Measurements from ENCODE around the gene KCNQ1. TPM values are rescaled to one million over a fixed set of nuclear protein-coding genes. Genes with fewer than 3 reads are reported as not detected.

KCNQ1 gene
- total and polyA plus RNA-seq, 2 experiments from 2014 or later: 0.45 to 0.87 TPM

DNA sequence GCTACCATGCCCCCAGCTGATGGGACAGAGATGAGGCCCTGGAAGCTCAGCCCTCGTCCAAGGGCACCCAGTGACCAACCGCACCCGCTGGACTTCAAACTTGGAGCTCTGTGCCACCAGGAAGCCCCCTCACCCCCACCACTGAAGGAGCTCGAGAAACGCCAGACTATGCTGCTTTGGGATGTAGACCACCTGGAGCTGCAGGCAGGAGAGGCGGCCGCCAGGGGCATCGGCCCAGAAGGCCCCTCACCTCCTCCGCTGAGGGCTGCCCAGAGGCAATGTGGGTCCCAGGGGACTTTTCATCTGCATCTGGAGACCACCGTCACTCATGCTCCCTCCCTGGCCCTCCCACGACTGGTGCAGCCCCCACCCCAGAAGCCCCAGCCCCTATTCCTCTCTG, 412.5 kb downstream of the KCNQ1 start:
- Histone ChIP-seq H3K4me2 (no peak overlapping the region), H3K27me3 (ENCODE audit: insufficient read depth) (peaks cover 26% of the 10 kb centered on the region), H2AFZ (no peak overlapping the region), H3K27ac (ENCODE audit: low read depth) (no peak overlapping the region), H3K79me2 (replicated peaks; ENCODE audit: insufficient read depth) (no peaks in the 10 kb centered on the region), H3K4me3 (no peak overlapping the region), H3K36me3 (ENCODE audit: insufficient read depth) (no peaks in the 10 kb centered on the region), H3F3A (replicated peaks; ENCODE audit: low read depth) (no peaks in the 10 kb centered on the region), H3K9me2 (ENCODE audit: insufficient read depth) (no peaks in the 10 kb centered on the region), H4K20me1 (replicated peaks; ENCODE audit: insufficient read depth) (no peaks in the 10 kb centered on the region), H3K4me1 (ENCODE audit: insufficient read depth) (peaks cover 13% of the 10 kb centered on the region; the same call in 1 of the 2 replicates)
- no peak overlapping the region for H3K4me3 Mint-ChIP-seq
- H3K27me3 Mint-ChIP-seq (ENCODE audit: insufficient read depth, low read depth, poor library complexity): peaks cover 41% of the 10 kb centered on the region
- no peak for DNase-seq (ENCODE audit: low spot score)
- ATAC-seq: peak; percentile 24
- H3K27ac Mint-ChIP-seq: no peak overlapping the region
- H3K9me3 Mint-ChIP-seq: no peaks in the 10 kb centered on the region; the same call in 2 of the 3 replicates
- no peaks in the 10 kb centered on the region for H3K36me3 Mint-ChIP-seq (ENCODE audit: low read depth)
- TF ChIP-seq, protein P1, sequence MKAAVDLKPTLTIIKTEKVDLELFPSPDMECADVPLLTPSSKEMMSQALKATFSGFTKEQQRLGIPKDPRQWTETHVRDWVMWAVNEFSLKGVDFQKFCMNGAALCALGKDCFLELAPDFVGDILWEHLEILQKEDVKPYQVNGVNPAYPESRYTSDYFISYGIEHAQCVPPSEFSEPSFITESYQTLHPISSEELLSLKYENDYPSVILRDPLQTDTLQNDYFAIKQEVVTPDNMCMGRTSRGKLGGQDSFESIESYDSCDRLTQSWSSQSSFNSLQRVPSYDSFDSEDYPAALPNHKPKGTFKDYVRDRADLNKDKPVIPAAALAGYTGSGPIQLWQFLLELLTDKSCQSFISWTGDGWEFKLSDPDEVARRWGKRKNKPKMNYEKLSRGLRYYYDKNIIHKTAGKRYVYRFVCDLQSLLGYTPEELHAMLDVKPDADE (IDR thresholded peaks at IDR 0.05): no peak
- TF ChIP-seq JUNB (IDR thresholded peaks at IDR 0.05; ENCODE audit: unreplicated experiment) (no peak), EZH2 (IDR thresholded peaks at IDR 0.05; ENCODE audit: low read depth, unreplicated experiment) (no peak)
- TF ChIP-seq, protein P2, sequence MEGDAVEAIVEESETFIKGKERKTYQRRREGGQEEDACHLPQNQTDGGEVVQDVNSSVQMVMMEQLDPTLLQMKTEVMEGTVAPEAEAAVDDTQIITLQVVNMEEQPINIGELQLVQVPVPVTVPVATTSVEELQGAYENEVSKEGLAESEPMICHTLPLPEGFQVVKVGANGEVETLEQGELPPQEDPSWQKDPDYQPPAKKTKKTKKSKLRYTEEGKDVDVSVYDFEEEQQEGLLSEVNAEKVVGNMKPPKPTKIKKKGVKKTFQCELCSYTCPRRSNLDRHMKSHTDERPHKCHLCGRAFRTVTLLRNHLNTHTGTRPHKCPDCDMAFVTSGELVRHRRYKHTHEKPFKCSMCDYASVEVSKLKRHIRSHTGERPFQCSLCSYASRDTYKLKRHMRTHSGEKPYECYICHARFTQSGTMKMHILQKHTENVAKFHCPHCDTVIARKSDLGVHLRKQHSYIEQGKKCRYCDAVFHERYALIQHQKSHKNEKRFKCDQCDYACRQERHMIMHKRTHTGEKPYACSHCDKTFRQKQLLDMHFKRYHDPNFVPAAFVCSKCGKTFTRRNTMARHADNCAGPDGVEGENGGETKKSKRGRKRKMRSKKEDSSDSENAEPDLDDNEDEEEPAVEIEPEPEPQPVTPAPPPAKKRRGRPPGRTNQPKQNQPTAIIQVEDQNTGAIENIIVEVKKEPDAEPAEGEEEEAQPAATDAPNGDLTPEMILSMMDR (conservative IDR thresholded peaks at IDR 0.05; ENCODE audit: low read depth in 2 of 2): peak in 1 of 2 experiments; percentile 12; a peak in 1 of 4 replicates
- peaks cover 10% of the 10 kb centered on the region for H3K4me1 Mint-ChIP-seq

DNA sequence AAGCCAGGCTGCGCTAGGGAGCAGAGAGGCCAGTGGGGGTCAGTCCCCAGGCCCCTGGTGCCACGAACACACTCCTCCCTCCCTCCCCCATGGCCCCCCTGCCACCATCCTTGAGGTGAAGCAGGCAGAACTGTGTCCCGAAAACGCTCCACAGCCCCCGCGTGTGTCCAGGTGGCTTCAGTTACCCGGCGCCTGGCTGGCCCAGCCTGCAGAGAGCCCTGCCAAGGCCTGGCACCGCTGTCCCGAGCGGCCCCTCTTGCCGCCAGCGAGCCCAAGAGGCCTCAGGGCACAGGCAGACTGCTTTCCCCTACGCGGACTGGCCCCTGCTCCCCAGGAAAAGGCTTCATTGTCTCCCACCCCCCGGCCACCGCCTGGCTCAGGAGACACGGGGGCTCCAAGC, 413.1 kb downstream of the KCNQ1 start:
- H3K36me3 Mint-ChIP-seq (ENCODE audit: low read depth): no peaks in the 10 kb centered on the region
- no peak overlapping the region for H3K27ac Mint-ChIP-seq
- Histone ChIP-seq H2AFZ (no peak overlapping the region), H3K27ac (ENCODE audit: low read depth) (no peak overlapping the region), H4K20me1 (replicated peaks; ENCODE audit: insufficient read depth) (no peaks in the 10 kb centered on the region), H3K4me3 (no peak overlapping the region), H3K79me2 (replicated peaks; ENCODE audit: insufficient read depth) (no peaks in the 10 kb centered on the region), H3K4me2 (no peak overlapping the region), H3F3A (replicated peaks; ENCODE audit: low read depth) (no peaks in the 10 kb centered on the region), H3K9me2 (ENCODE audit: insufficient read depth) (no peaks in the 10 kb centered on the region), H3K4me1 (ENCODE audit: insufficient read depth) (peaks cover 13% of the 10 kb centered on the region; the same call in 1 of the 2 replicates), H3K36me3 (ENCODE audit: insufficient read depth) (no peaks in the 10 kb centered on the region), H3K27me3 (ENCODE audit: insufficient read depth) (peaks cover 26% of the 10 kb centered on the region)
- H3K27me3 Mint-ChIP-seq (ENCODE audit: insufficient read depth, low read depth, poor library complexity): peaks cover 39% of the 10 kb centered on the region
- H3K4me3 Mint-ChIP-seq: no peak overlapping the region
- ATAC-seq: peak; percentile 7; the same call in 1 of the 3 replicates
- DNase-seq (ENCODE audit: low spot score): no peak
- peaks cover 10% of the 10 kb centered on the region for H3K4me1 Mint-ChIP-seq
- no peaks in the 10 kb centered on the region; the same call in 2 of the 3 replicates for H3K9me3 Mint-ChIP-seq
- TF ChIP-seq CREB1 (CRISPR knock-in tag; IDR thresholded peaks at IDR 0.05; ENCODE audit: low read depth): no peak
- no peak for TF ChIP-seq ZNF331 (CRISPR knock-in tag; IDR thresholded peaks at IDR 0.05; ENCODE audit: low read depth)
- TF ChIP-seq, protein P3, sequence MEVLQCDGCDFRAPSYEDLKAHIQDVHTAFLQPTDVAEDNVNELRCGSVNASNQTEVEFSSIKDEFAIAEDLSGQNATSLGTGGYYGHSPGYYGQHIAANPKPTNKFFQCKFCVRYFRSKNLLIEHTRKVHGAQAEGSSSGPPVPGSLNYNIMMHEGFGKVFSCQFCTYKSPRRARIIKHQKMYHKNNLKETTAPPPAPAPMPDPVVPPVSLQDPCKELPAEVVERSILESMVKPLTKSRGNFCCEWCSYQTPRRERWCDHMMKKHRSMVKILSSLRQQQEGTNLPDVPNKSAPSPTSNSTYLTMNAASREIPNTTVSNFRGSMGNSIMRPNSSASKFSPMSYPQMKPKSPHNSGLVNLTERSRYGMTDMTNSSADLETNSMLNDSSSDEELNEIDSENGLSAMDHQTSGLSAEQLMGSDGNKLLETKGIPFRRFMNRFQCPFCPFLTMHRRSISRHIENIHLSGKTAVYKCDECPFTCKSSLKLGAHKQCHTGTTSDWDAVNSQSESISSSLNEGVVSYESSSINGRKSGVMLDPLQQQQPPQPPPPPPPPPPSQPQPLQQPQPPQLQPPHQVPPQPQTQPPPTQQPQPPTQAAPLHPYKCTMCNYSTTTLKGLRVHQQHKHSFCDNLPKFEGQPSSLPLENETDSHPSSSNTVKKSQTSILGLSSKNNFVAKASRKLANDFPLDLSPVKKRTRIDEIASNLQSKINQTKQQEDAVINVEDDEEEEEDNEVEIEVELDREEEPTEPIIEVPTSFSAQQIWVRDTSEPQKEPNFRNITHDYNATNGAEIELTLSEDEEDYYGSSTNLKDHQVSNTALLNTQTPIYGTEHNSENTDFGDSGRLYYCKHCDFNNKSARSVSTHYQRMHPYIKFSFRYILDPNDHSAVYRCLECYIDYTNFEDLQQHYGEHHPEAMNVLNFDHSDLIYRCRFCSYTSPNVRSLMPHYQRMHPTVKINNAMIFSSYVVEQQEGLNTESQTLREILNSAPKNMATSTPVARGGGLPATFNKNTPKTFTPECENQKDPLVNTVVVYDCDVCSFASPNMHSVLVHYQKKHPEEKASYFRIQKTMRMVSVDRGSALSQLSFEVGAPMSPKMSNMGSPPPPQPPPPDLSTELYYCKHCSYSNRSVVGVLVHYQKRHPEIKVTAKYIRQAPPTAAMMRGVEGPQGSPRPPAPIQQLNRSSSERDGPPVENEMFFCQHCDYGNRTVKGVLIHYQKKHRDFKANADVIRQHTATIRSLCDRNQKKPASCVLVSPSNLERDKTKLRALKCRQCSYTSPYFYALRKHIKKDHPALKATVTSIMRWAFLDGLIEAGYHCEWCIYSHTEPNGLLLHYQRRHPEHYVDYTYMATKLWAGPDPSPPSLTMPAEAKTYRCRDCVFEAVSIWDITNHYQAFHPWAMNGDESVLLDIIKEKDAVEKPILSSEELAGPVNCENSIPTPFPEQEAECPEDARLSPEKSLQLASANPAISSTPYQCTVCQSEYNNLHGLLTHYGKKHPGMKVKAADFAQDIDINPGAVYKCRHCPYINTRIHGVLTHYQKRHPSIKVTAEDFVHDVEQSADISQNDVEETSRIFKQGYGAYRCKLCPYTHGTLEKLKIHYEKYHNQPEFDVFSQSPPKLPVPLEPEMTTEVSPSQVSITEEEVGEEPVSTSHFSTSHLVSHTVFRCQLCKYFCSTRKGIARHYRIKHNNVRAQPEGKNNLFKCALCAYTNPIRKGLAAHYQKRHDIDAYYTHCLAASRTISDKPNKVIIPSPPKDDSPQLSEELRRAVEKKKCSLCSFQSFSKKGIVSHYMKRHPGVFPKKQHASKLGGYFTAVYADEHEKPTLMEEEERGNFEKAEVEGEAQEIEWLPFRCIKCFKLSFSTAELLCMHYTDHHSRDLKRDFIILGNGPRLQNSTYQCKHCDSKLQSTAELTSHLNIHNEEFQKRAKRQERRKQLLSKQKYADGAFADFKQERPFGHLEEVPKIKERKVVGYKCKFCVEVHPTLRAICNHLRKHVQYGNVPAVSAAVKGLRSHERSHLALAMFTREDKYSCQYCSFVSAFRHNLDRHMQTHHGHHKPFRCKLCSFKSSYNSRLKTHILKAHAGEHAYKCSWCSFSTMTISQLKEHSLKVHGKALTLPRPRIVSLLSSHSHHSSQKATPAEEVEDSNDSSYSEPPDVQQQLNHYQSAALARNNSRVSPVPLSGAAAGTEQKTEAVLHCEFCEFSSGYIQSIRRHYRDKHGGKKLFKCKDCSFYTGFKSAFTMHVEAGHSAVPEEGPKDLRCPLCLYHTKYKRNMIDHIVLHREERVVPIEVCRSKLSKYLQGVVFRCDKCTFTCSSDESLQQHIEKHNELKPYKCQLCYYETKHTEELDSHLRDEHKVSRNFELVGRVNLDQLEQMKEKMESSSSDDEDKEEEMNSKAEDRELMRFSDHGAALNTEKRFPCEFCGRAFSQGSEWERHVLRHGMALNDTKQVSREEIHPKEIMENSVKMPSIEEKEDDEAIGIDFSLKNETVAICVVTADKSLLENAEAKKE (CRISPR knock-in tag; IDR thresholded peaks at IDR 0.05): no peak
- TF ChIP-seq EZH2phosphoT487 (IDR thresholded peaks at IDR 0.05; ENCODE audit: unreplicated experiment): no peak
- TF ChIP-seq, protein P4, sequence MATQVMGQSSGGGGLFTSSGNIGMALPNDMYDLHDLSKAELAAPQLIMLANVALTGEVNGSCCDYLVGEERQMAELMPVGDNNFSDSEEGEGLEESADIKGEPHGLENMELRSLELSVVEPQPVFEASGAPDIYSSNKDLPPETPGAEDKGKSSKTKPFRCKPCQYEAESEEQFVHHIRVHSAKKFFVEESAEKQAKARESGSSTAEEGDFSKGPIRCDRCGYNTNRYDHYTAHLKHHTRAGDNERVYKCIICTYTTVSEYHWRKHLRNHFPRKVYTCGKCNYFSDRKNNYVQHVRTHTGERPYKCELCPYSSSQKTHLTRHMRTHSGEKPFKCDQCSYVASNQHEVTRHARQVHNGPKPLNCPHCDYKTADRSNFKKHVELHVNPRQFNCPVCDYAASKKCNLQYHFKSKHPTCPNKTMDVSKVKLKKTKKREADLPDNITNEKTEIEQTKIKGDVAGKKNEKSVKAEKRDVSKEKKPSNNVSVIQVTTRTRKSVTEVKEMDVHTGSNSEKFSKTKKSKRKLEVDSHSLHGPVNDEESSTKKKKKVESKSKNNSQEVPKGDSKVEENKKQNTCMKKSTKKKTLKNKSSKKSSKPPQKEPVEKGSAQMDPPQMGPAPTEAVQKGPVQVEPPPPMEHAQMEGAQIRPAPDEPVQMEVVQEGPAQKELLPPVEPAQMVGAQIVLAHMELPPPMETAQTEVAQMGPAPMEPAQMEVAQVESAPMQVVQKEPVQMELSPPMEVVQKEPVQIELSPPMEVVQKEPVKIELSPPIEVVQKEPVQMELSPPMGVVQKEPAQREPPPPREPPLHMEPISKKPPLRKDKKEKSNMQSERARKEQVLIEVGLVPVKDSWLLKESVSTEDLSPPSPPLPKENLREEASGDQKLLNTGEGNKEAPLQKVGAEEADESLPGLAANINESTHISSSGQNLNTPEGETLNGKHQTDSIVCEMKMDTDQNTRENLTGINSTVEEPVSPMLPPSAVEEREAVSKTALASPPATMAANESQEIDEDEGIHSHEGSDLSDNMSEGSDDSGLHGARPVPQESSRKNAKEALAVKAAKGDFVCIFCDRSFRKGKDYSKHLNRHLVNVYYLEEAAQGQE (IDR thresholded peaks at IDR 0.05; ENCODE audit: unreplicated experiment): no peak

Measured in GM23338 (cell line).